ENCODE results near the gene RFX4. TPM values are rescaled to one million over a fixed set of nuclear protein-coding genes. Genes with fewer than 3 reads are reported as not detected.

RFX4 gene
- polyA plus RNA-seq, 1 donor (not counting 4 experiments of a cell fraction or from before 2014, with no cell fraction given) = not detected

GRCh38 chr12:106715582-106715981 lies 132.8 kb downstream of the RFX4 start:
- Histone ChIP-seq H3K79me2 (ENCODE audit: control insufficient read depth, insufficient read depth, low read length) (no peaks in the 10 kb centered on the region), H3K4me3 (ENCODE audit: control insufficient read depth in 2 of 3, extremely low read depth in 1 of 3, insufficient read depth in 2 of 3, low read depth in 1 of 3, low read length in 3 of 3) (no peak overlapping the region), H3K27me3 (ENCODE audit: control insufficient read depth, extremely low read depth, insufficient read depth, low read length) (peaks cover 4% of the 10 kb centered on the region), H4K20me1 (ENCODE audit: control insufficient read depth, extremely low read depth, insufficient read depth, low read length) (no peaks in the 10 kb centered on the region), H2AFZ (ENCODE audit: control insufficient read depth, low read length) (no peak overlapping the region), H3K27ac (ENCODE audit: control insufficient read depth, insufficient read depth, low read length) (no peak overlapping the region), H3K4me2 (ENCODE audit: control insufficient read depth, extremely low read depth, insufficient read depth, low read depth, low read length) (no peak overlapping the region), H3K9me1 (ENCODE audit: control insufficient read depth, extremely low read depth, insufficient read depth, low read length) (no peaks in the 10 kb centered on the region), H3K9me3 (ENCODE audit: control insufficient read depth, low read depth, low read length) (no peaks in the 10 kb centered on the region), H3K36me3 (ENCODE audit: control insufficient read depth in 2 of 2, extremely low read depth in 1 of 2, insufficient read depth in 2 of 2, low read length in 2 of 2) (no peaks in the 10 kb centered on the region), H3K4me1 (ENCODE audit: control insufficient read depth, extremely low read depth, insufficient read depth, low read length) (no peaks in the 10 kb centered on the region), H3K9ac (ENCODE audit: control insufficient read depth, extremely low read depth, insufficient read depth, low read length) (no peak overlapping the region)
- DNase-seq (ENCODE audit: low read depth, low spot score) (no peak), FAIRE-seq (no peak)
- TF ChIP-seq EZH2 (IDR thresholded peaks at IDR 0.05; ENCODE audit: low read length) = no peak
- no peak for TF ChIP-seq CTCF (optimal IDR thresholded peaks at IDR 0.05 in 1 of 3, IDR thresholded peaks at IDR 0.05 in 1 of 3, conservative IDR thresholded peaks at IDR 0.05 in 1 of 3; ENCODE audit: extremely low read depth in 1 of 3, insufficient read depth in 2 of 3, low read length in 3 of 3)
- dilution Hi-C loops (cut with MboI; ENCODE audit: extremely low pct_ligation_motif_present, low sequenced_read_pairs) = no loop called here

- H3K36me3 ChIP-seq (ENCODE audit: control insufficient read depth in 2 of 2, extremely low read depth in 1 of 2, insufficient read depth in 2 of 2, low read length in 2 of 2) = no peaks in the 10 kb centered on the region
- no peak overlapping the region for H3K27ac ChIP-seq (ENCODE audit: control insufficient read depth, insufficient read depth, low read length)
- H3K9me3 ChIP-seq (ENCODE audit: control insufficient read depth, low read depth, low read length) = no peaks in the 10 kb centered on the region
- H3K27me3 ChIP-seq (ENCODE audit: control insufficient read depth, extremely low read depth, insufficient read depth, low read length) = peaks cover 6% of the 10 kb centered on the region
- no peaks in the 10 kb centered on the region for H3K9me1 ChIP-seq (ENCODE audit: control insufficient read depth, extremely low read depth, insufficient read depth, low read length)
- FAIRE-seq (no peak), DNase-seq (ENCODE audit: low read depth, low spot score) (no peak)
- H4K20me1 ChIP-seq (ENCODE audit: control insufficient read depth, extremely low read depth, insufficient read depth, low read length) = no peaks in the 10 kb centered on the region
- dilution Hi-C loops (cut with MboI; ENCODE audit: extremely low pct_ligation_motif_present, low sequenced_read_pairs) = no loop called here
- H2AFZ ChIP-seq (ENCODE audit: control insufficient read depth, low read length) = no peak overlapping the region
- TF ChIP-seq CTCF (optimal IDR thresholded peaks at IDR 0.05 in 1 of 3, IDR thresholded peaks at IDR 0.05 in 1 of 3, conservative IDR thresholded peaks at IDR 0.05 in 1 of 3; ENCODE audit: extremely low read depth in 1 of 3, insufficient read depth in 2 of 3, low read length in 3 of 3) = no peak
- no peak for TF ChIP-seq EZH2 (IDR thresholded peaks at IDR 0.05; ENCODE audit: low read length)
- H3K4me2 ChIP-seq (ENCODE audit: control insufficient read depth, extremely low read depth, insufficient read depth, low read depth, low read length) = no peak overlapping the region
- H3K4me3 ChIP-seq (ENCODE audit: control insufficient read depth in 2 of 3, extremely low read depth in 1 of 3, insufficient read depth in 2 of 3, low read depth in 1 of 3, low read length in 3 of 3) = no peak overlapping the region
- H3K79me2 ChIP-seq (ENCODE audit: control insufficient read depth, insufficient read depth, low read length) = no peaks in the 10 kb centered on the region
- no peaks in the 10 kb centered on the region for H3K4me1 ChIP-seq (ENCODE audit: control insufficient read depth, extremely low read depth, insufficient read depth, low read length)
- H3K9ac ChIP-seq (ENCODE audit: control insufficient read depth, extremely low read depth, insufficient read depth, low read length) = no peak overlapping the region
Measured at GRCh38 chr12:106717673-106718072, 134.9 kb downstream of the RFX4 start.

All from keratinocyte (primary cell).